Astrocyte (in vitro differentiated cells and primary cell): ENCODE data around the gene TOP2B.

Experiments
- EZH2 ChIP-seq: IDR thresholded peaks from 2 replicates; pipeline ENCODE4 v1.6.1; 2012; ENCODE audit warnings: mild to moderate bottlenecking, low read length, inconsistent platforms; ENCODE audit not compliant: insufficient read depth
- TF ChIP-seq, protein P1 (sequence below): IDR thresholded peaks from 2 replicates; pipeline ENCODE4 v1.5.1; 2011; ENCODE audit warnings: low read depth, mild to moderate bottlenecking, inconsistent platforms, low read length, moderate library complexity; ENCODE audit not compliant: insufficient read depth

DNA sequence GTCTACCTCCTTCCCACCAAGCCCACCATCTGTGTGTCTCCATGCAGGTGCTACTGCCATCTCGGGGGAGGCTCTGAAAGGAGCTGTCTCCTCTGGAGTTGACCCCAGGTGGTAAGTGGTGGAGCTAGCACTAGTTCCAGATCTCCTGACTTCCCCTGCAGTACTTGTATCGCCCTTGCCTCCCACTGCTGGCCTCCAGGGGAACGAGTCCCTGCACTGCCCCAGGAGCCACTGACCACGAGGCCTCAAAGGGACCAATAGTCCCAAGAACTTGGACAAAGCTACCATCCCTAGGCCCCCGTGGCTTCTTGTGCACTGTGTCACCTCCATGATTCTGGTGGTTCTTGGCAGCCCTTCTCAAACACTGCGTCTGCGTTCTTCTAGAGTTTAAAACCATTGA, 98.9 kb downstream of the TOP2B start:
- TF ChIP-seq, protein P1, sequence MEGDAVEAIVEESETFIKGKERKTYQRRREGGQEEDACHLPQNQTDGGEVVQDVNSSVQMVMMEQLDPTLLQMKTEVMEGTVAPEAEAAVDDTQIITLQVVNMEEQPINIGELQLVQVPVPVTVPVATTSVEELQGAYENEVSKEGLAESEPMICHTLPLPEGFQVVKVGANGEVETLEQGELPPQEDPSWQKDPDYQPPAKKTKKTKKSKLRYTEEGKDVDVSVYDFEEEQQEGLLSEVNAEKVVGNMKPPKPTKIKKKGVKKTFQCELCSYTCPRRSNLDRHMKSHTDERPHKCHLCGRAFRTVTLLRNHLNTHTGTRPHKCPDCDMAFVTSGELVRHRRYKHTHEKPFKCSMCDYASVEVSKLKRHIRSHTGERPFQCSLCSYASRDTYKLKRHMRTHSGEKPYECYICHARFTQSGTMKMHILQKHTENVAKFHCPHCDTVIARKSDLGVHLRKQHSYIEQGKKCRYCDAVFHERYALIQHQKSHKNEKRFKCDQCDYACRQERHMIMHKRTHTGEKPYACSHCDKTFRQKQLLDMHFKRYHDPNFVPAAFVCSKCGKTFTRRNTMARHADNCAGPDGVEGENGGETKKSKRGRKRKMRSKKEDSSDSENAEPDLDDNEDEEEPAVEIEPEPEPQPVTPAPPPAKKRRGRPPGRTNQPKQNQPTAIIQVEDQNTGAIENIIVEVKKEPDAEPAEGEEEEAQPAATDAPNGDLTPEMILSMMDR: no peak
- no peak for TF ChIP-seq EZH2
